HEK293T (cell line): ENCODE measurements around the gene CCDC149.

Source experiments
- ARNT ChIP-seq: fragments of 450-650 bp; IDR thresholded peaks from 2 replicates; pipeline ENCODE4 v1.6.1; 2017; ENCODE audit warnings: mild to moderate bottlenecking
- BHLHE40 ChIP-seq: fragments of 450-650 bp; IDR thresholded peaks from 2 replicates; pipeline ENCODE4 v1.6.1; 2016; ENCODE audit warnings: mild to moderate bottlenecking, moderate library complexity, borderline replicate concordance
- ELF4 ChIP-seq: fragments of 450-650 bp; IDR thresholded peaks from 2 replicates; pipeline ENCODE4 v1.6.1; 2017; ENCODE audit warnings: antibody characterized with exemption
- FOXA1 ChIP-seq: fragments of 450-650 bp; IDR thresholded peaks from 2 replicates; pipeline ENCODE4 v1.6.1; 2016; ENCODE audit warnings: mild to moderate bottlenecking
- FOXK2 ChIP-seq: fragments of 450-650 bp; IDR thresholded peaks from 2 replicates; pipeline ENCODE4 v1.6.1; 2016; ENCODE audit warnings: mild to moderate bottlenecking
- FOXM1 ChIP-seq: fragments of 450-650 bp; IDR thresholded peaks from 2 replicates; pipeline ENCODE4 v1.6.1; 2017; ENCODE audit warnings: mild to moderate bottlenecking, borderline replicate concordance
- L3MBTL2 ChIP-seq: fragments of 450-650 bp; conservative IDR thresholded peaks from 2 replicates; pipeline ENCODE4 v1.6.1; 2016; ENCODE audit warnings: mild to moderate bottlenecking
- LEF1 ChIP-seq: fragments of 450-650 bp; IDR thresholded peaks from 2 replicates; pipeline ENCODE4 v1.6.1; 2017; ENCODE audit warnings: mild to moderate bottlenecking, borderline replicate concordance
- NFRKB ChIP-seq: fragments of 450-650 bp; IDR thresholded peaks from 2 replicates; pipeline ENCODE4 v1.6.1; 2016; ENCODE audit warnings: mild to moderate bottlenecking, moderate library complexity
- PKNOX1 ChIP-seq: fragments of 450-650 bp; IDR thresholded peaks from 2 replicates; pipeline ENCODE4 v1.6.1; 2016
- SP1 ChIP-seq: fragments of 450-650 bp; IDR thresholded peaks from 2 replicates; pipeline ENCODE4 v1.6.1; 2017
- SUZ12 ChIP-seq: fragments of 450-650 bp; IDR thresholded peaks from 2 replicates; pipeline ENCODE4 v1.6.1; 2016; ENCODE audit warnings: mild to moderate bottlenecking
- TARDBP ChIP-seq: fragments of 450-650 bp; IDR thresholded peaks from 2 replicates; pipeline ENCODE4 v1.6.1; 2016
- ZNF384 ChIP-seq: fragments of 450-650 bp; IDR thresholded peaks from 2 replicates; pipeline ENCODE4 v1.6.1; 2016

GRCh38 chr4:24892778-24893177, 20.1 kb downstream of the CCDC149 start:
- TF ChIP-seq PKNOX1 (no peak), ELF4 (no peak), TARDBP (no peak), ARNT (no peak), SP1 (no peak), FOXA1 (no peak), BHLHE40 (no peak), LEF1 (no peak), FOXM1 (no peak), ZNF384 (no peak), SUZ12 (no peak), NFRKB (no peak), L3MBTL2 (no peak), FOXK2 (no peak)
